Kidney glomerular epithelial cell (primary cell): ENCODE measurements around the gene DNAAF2.
"Not testable (repeated sequence)": the region's sequence is repeated elsewhere in the genome, so short reads cannot be mapped to it uniquely, and the experiment has no call there.

ENCODE experiments used
- DNase-seq: peaks from one replicate; lab custom pipeline; 2025; lab: John Stamatoyannopoulos, UW

Gene DNAAF2

GRCh38 chr14:49584981-49585640 is 49.9 kb downstream of the DNAAF2 start:
- DNase-seq, result not testable (repeated sequence)

DNA sequence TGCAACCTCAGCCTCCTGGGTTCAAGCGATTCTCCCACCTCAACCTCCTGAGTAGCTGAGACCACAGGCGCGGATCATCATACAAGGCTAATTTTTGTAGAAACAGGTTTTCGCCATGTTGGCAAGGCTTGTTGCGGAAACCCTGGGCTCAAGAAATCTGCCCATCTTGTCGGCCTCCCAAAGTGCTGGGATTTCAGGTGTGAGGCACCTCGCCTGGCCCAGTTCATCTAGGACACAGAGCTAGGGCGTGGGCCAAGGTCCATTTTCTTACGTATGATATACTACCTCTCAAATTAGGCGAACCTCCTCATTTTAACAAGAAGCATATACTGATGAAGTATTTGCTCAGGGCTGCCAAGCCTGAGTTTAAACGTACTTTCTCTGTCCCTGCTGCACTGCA is 51.0 kb downstream of the DNAAF2 start:
- no peak for DNase-seq

- DNase-seq, result no peak
Observed at GRCh38 chr14:49583629-49584028, 51.4 kb downstream of the DNAAF2 start.

DNA sequence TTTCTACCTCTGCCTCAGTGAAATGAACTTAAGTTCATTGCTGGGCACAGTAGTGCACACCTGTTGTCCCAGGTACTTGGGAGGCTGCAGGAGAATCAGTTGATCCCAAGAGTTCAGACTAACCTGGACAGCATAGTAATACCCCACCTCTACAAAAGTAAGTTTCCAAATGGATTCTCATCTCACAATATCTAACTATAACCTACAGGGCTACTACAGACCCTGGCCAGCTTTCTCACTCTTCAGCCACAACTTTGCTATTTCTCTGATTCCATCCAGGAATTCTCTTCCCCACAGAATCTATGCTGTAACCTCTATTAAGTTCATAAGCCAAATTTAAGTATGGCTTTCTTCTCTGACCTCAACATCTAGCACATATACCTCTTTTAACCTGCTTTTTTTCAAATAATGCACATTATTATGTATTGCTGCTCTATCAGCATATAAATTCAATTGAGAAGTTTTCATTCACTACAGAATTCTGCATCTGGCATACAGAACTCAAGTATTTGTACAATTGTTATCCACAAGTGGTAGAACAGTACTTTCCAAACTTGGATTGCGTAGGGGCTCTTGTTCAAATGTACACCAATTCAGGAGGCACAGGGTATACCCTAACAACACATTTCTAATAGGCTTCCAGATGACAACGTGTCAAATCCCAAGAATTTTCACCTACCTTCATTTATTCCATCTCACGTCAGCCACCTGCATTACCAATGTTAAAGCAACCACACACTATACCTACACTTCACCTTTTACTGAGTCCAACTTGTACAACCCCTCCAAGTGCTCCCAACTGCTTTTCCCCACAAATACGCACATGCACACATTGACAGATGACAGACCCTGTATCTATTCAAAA is 52.7 kb downstream of the DNAAF2 start:
- no peak for DNase-seq

GRCh38 chr14:49581209-49582112 is 53.6 kb downstream of the DNAAF2 start:
- no peak for DNase-seq

DNA sequence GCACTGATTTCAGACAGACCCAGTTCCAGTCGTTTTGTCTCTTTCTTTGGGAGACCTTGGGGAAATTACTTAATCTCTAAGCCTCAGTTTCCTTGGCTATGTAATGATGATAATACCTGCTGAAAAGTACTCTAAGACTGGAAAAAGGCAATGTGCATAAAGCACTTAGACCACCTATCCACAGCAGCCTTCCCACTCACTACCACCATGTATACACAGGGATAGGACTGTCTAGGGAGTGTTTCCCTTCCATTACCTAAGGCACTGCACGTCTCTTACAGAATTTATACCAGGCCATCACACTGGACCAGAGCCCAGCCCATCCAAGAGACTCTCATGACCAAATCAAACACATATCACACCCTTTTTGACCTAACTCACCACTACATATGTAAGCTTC is 55.2 kb downstream of the DNAAF2 start:
- DNase-seq, result no peak

DNA sequence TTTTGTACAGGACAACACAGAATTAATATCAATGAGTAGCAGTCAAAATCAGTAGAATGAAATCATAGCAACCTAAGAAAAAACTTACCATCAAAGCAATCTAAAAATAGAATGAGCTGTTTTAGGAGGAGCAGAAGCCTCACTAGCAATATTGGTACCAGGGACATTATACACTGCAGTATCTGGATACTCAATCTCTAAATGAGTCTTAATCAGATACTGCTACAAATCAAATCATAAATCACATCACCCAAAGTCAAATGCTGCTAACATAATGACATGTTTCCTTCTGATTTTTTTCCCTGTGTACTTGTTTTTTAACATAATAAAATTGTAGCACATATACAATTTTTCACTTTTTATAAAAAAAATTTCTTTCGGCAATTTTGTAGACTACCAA is 56.9 kb downstream of the DNAAF2 start:
- DNase-seq, result no peak
